ENCODE measurements around the gene ARL8B.

- TF ChIP-seq CTCF (IDR thresholded peaks at IDR 0.05) (no peak), POLR2A (IDR thresholded peaks at IDR 0.05) (no peak)
These were observed 70.7 kb downstream of the ARL8B start for GRCh38 chr3:5192571-5193365.
